Endothelial cell (in vitro differentiated cells): Measurements from ENCODE around the gene NUP58. TPM values are rescaled to one million over a fixed set of nuclear protein-coding genes. Genes with fewer than 3 reads are reported as not detected.

Experiments
- DNase-seq: peaks from one replicate; pipeline ENCODE4 v3.0.0; 2021; ENCODE audit warnings: low spot score
- H3K27ac Mint-ChIP-seq: one replicate; pipeline ENCODE4 v1.8.0; 2021; ENCODE audit warnings: mixed read lengths, inconsistent platforms; ENCODE audit not compliant: unreplicated experiment
- H3K27me3 Mint-ChIP-seq: one replicate; pipeline ENCODE4 v1.8.0; 2021; ENCODE audit warnings: mild to moderate bottlenecking, moderate library complexity, mixed read lengths, inconsistent platforms; ENCODE audit not compliant: unreplicated experiment
- H3K36me3 Mint-ChIP-seq: one replicate; pipeline ENCODE4 v1.8.0; 2021; ENCODE audit warnings: mild to moderate bottlenecking, low read depth, mixed read lengths, inconsistent platforms; ENCODE audit not compliant: unreplicated experiment
- H3K4me1 Mint-ChIP-seq: one replicate; pipeline ENCODE4 v1.8.0; 2021; ENCODE audit warnings: mild to moderate bottlenecking, mixed read lengths, inconsistent platforms; ENCODE audit not compliant: unreplicated experiment
- H3K4me3 Mint-ChIP-seq: one replicate; pipeline ENCODE4 v1.8.0; 2021; ENCODE audit warnings: mild to moderate bottlenecking, mixed read lengths, inconsistent platforms; ENCODE audit not compliant: unreplicated experiment
- H3K9me3 Mint-ChIP-seq: one replicate; pipeline ENCODE4 v1.8.0; 2021; ENCODE audit warnings: mixed read lengths, inconsistent platforms; ENCODE audit not compliant: unreplicated experiment
- CTCF ChIP-seq: fragments of 200-600 bp; sonication (generic); IDR thresholded peaks from one replicate; pipeline ENCODE4 v1.5.0; 2021; ENCODE audit warnings: antibody characterized with exemption; ENCODE audit not compliant: unreplicated experiment
- total RNA-seq: library from RNA; stranded (reverse); fragmentation: NEBNext Ultra II Directional; extraction: Animal tissue kit (Norgen Biotek cat#: 25700); gene quantifications from one replicate; pipeline ENCODE4 v1.2.1, GENCODE V29; 2021; ENCODE audit not compliant: unreplicated experiment

Gene NUP58
- total RNA-seq, 1 donor from 2014 or later = 49.9 TPM

GRCh38 chr13:25391932-25392331 is 90.5 kb downstream of the NUP58 start:
- Mint-ChIP-seq H3K4me3 (no peak overlapping the region), H3K9me3 (peaks cover 5% of the 10 kb centered on the region), H3K27me3 (peaks cover 2% of the 10 kb centered on the region), H3K4me1 (peaks cover 7% of the 10 kb centered on the region), H3K36me3 (no peaks in the 10 kb centered on the region), H3K27ac (no peak overlapping the region)
- TF ChIP-seq CTCF = no peak
- no peak for DNase-seq

Other genes with a start within 250 kb of the NUP58 start
- 0.44 TPM for gene PABPC3, start 205.5 kb upstream of the NUP58 start, total RNA-seq
- gene AMER2, start 129.3 kb upstream of the NUP58 start, total RNA-seq = 1.5 TPM
- gene MTMR6, start 14.1 kb upstream of the NUP58 start, total RNA-seq = 21.2 TPM
- 2.1 TPM for gene ATP8A2, start 70.3 kb downstream of the NUP58 start, total RNA-seq